Activated CD8-positive, alpha-beta memory T cell treated with anti-CD3 and anti-CD28 coated beads for 4 hours (primary cell): Measurements from ENCODE around the gene MYL2.

ENCODE experiments used
- DNase-seq, 2 donors: peaks; one replicate each; pipeline ENCODE4 v3.0.0-alpha.2; 2020; ENCODE audit warnings: low read depth in 2 of 2

Gene MYL2

DNA sequence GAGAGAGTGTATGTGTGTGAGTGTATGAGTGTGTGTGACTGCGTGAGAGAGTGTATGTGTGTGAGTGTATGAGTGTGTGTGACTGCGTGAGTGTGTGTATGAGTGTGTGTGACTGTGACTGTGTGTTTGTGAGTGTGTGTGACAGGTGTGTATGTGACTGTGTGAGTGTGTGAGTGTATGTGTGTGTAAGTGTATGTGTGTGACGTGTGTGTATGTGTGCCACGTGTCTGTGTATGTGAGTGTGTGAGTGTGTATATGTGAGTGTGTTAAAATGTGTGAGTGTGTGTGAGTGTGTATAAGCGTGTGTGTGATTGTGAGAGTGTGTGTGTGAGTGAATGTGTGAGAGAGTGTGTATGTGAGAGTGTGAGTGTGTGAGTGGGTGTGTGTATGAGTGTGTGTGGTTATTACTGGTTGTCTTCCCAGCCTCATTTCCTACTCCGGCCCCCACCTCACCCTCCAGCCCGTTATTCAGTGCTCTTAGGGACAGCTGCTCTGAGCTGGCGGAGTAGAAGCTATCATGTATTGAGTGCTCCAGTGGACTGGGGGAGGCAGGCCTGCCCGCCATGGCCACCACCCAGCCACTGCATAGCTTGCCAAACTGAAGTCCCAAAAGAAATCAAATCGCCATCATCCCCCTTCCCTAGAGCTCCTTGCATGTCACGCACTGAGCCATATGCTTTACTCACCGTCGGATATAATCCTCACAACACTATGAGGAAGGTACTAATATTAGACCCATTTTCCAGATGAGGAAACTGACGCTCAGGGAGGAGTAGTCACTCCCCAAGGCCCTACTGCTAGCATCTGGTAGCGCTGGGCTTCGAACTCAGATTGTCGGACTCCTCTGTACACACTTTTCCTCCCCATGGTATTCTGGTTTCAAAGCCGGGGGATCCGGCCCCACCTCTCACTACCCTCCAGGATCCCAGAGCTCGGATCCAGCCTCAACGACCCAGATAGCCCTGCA lies 10.3 kb upstream of the MYL2 start:
- DNase-seq, result no peak

DNA sequence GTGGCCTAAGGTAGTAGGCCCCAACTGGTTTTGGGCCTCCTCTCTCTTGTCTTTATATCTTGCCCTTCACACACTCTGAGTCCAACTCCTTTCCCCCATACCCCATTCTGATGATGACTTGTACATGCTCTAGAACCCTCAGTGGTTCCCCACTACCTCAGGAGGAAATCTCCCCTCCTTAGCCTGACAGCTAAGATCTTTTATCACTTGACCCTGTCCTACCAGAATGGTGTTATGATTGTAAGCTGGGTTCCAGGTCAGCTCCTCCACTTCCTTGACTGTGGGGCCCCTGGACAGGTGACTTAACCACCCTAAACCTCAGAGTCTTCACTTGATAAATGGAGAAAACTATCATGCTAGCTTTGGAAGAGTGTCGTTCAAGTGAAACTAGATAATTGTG lies 9.4 kb upstream of the MYL2 start:
- DNase-seq, result no peak

DNA sequence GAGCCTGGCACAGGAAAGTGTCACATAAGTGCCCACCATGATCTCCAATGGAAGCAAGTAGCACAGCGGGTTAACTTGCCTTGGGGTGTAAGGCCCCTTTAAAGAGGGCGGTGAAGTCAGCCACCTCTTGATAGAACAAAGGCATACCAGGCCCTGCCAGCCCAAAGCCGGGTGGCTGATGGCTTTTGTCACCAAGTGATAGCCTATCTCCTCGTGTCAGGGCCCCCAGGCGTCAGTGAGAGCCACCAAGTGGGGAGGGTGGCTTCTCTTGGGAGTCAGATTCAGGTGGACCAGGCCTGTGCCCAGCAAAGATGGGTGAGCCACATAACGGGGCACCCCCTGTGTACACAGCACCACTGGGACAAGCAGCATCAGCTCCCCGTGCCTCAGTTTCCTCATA lies 8.3 kb upstream of the MYL2 start:
- no peak for DNase-seq

DNA sequence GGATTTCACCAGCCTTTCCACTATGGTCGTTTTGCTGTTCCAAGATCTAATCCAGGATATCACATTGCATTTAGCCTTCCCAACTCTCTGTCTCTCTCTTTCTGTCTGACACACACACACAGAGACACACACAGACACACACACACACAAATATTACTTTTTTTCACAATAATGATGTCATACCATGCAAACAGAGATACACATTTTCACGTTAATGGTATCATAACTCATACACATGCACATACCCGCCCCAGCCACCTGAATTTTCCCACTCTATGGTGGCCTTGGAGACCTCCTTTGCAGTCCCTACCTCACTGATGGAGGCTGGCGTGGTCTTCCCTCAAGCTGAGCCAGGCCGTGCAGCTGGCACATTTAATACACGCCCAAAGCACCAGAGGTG lies 7.2 kb upstream of the MYL2 start:
- DNase-seq, result no peak

DNA sequence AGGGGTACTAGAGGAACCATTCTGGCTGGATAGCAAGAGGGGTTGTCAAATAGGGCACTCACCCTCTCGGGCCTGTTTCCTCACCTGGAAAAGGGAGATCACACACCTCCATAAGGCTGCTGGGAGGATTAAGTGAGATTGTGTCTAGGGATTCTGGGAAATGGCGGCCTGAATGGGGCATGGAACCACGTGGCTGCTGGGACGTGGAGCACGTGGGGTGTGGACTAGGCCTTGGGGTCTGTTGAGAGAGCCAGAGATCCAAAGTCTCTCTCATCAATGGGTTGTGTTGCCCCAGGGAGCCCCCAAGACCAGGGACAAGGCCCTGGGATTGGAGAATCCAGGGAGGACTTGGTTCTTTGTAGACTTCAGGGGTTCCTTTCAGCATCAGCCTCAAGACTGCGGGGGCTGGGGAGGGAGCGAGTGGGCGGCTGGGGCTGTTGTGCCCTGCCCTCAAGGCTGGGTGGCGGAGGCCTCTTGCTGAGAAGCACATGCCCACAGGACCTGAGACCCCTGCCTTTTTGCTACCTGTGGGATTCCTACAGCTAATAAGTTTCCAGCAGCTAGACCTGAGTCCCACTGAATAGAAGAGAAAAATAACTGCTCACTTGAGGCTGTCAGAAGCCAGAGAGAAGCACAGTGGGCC lies 3.4 kb upstream of the MYL2 start:
- DNase-seq, result no peak

DNA sequence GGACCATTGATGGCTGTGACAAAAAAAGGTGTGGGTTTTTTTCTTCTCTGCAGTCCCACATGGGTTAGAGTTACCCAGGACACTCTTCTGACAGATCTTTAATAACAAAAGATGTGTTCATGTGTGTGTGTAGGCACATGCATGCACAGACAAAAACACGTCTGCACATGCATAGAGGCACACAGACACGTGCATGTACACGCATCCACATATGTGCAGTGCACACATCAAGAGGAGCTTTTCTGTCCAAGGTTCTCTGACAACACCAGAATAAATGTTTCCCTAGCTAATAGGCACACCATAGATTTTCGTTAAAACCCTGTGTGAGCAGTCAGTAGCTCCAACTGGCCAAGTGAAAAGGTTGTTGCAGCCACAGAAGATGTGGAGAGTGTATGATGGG lies 2.8 kb upstream of the MYL2 start:
- no peak for DNase-seq

DNA sequence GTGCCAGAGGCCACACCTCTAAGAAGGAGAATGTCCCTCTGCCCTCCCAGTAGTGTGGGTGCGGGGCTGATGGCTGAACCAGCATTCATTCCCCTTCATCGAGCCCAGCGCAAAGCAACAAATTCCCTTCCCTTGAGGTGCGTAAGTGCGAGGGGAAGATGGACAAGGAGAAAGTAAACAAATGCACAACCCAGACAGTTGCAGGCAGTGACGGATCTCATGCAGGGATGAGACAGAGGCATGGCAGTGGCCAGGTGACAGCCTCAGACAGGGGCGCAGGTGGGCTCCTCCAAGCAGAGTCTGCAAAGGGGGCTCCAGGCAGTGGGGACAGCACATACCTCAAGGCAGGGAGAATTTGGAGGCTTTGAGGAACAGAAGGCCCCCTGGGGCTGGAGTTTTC lies 2.3 kb upstream of the MYL2 start:
- DNase-seq, result no peak

DNA sequence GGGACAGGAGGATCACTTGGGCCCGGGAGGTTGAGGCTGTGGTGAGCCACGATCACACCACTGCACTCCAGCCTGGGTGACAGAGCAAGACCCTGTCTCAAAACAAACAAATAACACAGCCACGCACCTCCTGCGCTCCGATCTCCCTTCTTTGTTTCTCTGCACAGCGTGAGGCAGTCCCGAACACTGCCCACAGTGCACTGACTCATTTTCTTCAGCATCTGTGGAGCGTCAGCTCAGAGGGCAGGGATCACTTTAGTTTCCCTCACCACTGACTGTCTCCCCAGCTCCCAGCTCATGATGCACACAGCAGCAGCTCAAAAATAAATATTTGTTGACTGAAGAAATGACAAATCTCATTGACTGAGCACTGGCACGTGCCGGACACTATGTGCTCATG lies 883 bp upstream of the MYL2 start:
- no peak for DNase-seq

DNA sequence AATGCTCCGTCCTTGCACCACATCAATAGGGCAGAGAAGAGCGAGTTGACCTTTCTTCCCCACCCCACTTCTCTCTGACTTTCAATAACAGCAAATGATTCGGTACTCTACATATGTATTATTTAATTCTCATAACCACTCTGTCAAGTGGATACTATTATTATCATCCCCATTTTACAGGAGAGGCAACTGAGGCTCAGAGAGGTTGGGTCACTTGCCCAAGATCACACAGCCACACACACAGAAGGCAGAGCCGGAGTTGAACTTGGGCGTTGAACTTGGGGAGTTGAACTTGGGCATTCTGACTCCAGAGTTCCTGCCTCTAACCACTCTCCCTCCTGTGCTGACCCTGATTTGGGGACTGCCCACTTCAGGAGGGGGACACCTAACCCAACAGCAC lies 659 bp downstream of the MYL2 start:
- DNase-seq, result no peak

DNA sequence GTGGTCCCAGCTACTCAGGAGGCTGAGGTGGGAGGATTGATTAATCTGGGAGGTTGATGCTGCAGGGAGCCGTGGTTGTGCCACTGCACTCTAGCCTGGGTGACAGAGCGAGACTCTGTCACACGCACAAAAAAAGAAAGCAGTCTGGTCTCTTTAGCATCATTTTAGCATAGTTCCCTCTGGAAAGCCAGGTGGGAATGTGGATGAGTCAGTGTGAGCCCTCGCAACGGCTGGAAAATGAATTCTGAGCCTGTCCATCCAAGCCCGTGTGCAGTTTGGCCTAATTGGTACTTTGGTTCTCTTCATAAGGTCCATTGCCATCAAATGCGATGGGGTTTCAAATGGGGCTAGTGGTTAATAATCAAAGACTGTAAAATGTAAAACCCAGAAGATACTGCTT lies 2.4 kb downstream of the MYL2 start:
- DNase-seq, result no peak

DNA sequence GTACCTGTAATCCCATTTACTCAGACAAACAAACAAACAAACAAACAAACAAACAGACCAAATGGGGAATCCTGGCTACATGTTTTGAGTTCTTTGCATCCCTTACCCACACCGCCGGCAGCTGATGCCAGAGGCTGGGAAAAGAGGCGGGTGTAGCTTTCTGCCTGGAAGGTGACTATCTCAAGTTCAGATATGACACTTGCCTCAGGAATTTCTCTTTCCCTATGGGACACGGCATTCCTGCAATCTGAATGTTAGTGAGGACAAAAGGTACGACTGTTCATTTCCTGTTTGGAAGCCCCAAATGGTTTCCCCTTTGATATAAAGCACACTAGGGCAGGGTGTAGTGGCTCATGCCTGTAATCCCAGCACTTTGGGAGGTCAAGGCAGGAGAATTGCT lies 2.9 kb downstream of the MYL2 start:
- no peak for DNase-seq

DNA sequence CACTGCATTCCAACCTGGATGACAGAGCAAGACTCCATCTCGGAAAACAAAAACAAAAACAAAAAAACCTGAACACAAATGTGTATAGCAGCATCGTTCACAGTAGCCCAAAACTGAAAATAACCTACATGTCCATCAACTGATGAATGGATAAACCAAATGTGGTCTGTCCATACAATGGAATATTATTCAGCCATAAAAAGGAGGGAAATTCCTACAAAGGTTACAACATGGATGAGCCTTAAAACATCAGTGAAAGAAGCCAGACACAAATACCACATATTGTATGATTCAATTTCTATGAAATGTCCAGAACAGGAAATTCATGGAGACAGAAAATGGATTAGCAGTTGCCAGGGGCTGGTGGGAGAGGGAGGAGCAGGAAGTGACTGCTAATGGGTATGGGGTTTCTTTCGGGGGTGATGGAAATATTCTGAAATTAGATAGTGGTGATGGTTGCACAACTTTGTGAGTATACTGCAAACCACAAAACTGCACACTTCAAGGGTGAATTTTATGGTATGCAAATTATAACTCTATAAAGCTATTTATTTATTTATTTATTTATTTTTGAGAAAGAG lies 4.0 kb downstream of the MYL2 start:
- no peak for DNase-seq

DNA sequence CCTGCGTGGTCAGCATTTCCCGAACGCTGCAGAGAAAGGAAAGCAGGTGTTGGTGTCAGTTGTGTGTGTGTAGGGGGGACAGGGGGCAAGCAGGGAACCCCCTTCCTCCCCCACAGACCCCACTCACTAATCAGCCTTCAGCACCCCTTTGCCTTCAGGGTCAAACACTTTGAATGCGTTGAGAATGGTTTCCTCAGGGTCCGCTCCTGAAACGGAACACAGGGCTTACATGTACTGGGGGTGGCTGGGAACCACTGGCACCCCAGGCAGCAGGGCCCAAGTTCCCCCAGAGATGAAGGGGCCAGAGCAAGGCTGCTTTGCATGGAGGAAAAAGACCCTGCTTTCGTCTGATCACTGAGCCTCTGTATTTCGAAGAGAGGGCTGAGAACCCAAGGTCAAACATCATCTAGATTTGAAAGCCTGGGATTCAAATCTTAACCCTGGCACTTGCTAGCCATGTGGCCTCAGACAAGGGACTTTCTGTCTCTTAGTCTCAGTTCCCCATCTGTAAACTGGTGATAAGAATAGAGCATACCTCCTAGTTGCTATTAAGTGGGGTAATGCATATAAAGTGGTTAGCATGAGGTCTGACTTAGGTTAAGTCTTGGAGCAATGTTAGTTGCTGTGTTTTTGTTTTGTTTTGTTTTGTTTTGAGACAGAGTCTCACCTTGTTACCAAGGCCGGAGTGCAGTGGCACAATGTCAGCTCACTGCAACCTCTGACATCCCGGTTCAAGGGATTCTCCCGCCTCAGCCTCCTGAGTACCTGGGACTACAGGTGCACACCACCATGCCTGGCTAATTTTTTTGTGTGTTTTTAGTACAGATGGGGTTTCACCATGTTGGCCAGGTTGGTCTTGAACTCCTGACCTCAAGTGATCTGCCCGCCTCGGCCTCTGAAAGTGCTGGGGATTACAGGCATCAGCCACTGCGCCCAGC lies 7.0 kb downstream of the MYL2 start:
- no peak for DNase-seq

DNA sequence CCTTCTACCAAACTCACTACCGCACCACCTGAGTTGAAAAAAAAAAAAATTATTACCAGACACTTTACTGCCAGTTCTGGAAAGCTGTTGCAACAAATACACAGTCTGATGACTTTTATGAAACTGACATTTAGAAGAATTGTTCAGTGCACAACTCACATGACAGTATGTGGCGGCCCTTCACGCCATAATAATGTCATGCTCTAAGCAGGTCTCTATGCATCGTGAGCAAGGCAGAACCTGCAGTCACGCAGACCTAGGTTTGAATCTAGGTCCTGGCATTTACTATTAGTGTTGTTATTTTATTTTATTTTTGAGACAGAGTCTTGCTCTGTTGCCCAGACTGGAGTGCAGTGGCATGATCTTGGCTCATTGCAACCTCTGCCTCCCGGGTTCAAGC lies 8.1 kb downstream of the MYL2 start:
- no peak for DNase-seq

DNA sequence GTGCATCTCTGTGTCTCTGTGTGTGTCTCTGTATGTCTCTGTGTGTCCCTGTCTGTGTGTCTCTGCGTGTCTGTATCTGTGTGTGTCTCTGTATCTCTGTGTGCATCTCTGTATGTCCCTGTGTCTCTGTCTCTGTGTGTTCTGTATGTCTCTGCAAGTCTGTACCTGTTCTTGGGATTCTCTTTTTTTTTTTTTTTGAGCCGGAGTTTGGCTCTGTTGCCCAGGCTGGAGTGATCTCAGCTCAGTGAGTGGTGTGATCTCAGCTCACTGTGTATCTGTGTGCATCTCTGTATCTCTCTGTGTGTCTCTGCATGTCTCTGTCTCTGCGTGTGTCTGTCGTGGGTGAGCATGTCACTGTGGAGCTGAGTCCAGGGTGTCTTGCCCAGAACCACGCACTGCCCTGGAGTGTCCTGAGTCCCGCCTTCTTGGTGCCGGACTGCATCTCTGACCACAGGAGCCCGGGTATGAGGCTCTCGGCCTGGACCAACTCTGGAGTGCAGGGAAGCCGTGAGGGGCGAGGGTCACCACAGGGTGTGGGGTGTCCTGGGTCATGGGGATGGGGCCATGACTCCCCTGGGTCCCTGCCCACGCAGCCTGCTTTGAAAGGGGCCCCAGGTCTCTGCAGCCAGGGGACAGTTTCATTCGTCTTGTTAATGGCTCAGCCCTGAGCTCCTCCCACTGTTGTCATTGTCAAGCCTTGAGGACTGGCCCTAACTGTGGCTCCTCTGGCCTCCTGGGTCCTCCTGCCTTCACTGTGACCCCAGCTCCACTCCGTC lies 11.8 kb downstream of the MYL2 start:
- DNase-seq, result no peak

DNA sequence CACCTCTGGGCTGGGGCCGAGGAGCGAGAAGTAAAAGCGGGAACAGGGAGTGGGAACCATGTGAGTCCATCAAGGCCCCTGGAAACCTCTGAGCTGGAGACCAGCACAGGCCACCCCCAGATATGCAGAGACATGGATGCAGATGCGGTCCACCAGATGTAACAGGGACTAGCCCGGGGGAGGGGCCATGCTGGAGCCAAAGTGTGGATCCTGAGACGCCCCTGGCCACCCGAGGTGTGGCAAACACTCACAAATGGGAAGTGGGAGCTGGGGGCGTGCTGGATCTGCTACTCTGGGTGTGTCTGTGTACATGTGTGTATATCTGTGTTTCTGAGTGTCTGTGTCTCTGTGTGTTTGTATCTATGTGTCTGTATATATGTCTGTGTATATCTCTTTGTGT lies 12.8 kb downstream of the MYL2 start:
- no peak for DNase-seq

DNA sequence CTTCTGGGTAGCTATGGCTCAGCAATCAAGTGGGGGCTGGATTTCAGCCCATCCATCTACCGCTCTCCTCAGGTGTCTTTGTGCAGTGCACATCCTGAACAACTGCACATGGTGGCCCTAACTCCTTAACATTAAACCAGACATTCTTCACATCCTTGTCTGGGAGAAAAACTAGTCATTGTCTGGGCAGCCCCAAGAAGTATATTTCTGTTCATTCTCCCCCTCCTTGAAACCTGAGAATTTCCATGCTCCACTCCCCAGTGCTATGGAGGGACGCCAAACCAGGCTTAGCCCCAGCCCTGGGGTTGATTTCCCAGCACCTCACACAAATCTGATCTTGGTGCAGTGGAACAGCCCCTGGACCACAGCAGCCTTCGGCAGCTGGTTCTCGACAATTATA lies 13.4 kb downstream of the MYL2 start:
- no peak for DNase-seq

DNA sequence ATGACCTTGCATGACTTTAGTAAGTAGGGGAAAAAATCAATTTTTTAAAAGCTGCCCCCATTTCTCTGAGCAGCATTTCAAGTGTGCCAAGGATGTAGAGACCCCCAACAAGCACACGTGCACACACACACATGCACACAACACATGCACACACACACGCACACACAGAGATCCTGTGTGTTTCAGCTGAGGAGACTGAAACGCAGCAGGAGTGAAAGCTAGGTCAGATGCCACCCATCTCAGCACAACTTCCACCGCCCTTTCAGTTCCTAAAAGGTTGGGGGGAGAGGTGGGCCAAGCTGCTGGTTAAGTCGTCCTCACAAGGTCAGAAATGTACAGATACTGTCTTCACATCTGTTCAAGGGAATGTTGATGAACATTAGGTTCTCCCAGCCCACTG lies 13.9 kb downstream of the MYL2 start:
- no peak for DNase-seq

DNA sequence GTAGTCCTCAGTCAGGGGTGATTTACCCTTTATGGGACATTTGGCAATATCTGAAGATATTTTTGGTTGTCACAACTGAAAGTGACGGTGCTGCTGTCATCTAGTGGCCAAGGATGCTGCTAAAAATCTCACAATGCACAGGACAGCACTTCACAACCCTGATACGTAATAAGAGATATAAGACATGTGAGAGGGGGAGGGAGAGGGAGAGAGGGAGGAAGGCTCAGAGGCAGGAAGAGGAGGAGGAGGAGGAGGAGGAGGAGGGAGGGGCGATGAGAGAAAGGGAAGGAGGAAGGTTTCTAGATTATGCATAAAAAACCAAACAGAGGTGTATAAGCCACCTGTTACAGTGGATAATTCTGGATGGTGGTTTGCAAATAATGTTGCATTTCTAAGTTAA lies 14.3 kb downstream of the MYL2 start:
- no peak for DNase-seq

DNA sequence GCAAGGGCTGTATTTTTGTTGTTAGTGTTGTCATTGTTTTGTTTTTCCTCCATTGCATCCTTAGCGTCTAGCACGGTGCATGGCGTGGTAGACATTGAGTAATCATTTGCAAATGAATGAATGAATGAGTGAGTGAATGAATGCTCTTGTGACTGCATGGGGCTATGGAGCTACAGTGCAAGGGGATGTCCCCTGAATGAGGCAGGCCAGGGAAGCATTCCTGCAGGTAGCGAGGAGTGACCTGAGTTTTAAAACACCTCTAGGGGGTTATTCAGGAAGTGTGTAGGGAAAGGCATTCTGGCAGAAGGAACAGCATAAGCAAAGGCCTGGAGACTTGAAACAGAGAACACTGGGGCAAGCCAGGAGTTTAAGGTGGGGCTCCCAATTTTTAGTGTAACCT lies 16.9 kb downstream of the MYL2 start:
- no peak for DNase-seq

DNA sequence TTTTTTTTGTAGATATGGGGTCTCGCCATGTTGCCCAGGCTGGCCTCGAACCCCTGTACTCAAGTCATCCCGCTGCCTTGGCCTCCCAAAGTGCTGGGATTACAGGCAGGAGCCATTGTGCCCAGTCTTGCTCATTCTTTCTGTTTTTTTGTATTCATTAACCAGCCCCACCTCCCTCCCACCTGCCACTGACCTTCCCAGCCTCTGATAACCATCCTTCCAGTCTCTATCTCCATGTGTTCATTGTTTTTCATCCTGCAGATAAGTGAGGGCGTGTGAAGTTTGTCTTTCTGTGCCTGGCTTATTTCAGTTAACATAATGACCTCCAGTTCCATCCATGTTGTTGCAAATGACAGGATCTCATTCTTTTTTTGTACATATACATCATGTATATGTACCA lies 19.0 kb downstream of the MYL2 start:
- no peak for DNase-seq
